K562 (cell line): ENCODE data around the gene ITGAD. TPM values are rescaled to one million over a fixed set of nuclear protein-coding genes. Genes with fewer than 3 reads are reported as not detected.

Experiments used
- ATAC-seq: fragments of 200-7000 bp; cut with Tn5 transposase; 3 replicates; pipeline ENCODE4 v1.9.1; 2020; ENCODE audit warnings: moderate library complexity
- BruUV-seq: library from RNA; stranded (reverse); fragments of 400-500 nt; replicated peaks from 2 replicates; lab custom pipeline; 2021; lab: Mats Ljungman, UMichigan
- CTCF ChIA-PET: fragments of 300-600 bp; formaldehyde crosslinking; extraction: SDS; loops from one replicate; lab custom pipeline; 2021; ENCODE audit warnings: low intra/inter-chr PET ratio; lab: Yijun Ruan, JAX
- POLR2A ChIA-PET: fragments of 300-600, 350-650 bp; sonication (Branson Sonifier 250); formaldehyde crosslinking; extraction: SDS; loops from one replicate; lab custom pipeline; 2021; ENCODE audit warnings: antibody characterized with exemption, inconsistent platforms; lab: Yijun Ruan, JAX
- DNase-seq, 4 experiments: peaks; one replicate each; pipeline versions ENCODE4 v3.0.0 to v3.0.0-alpha.2; 2011 to 2018; ENCODE audit warnings: low spot score in 3 of 4, mixed read lengths in 3 of 4; ENCODE audit errors: extremely low read depth in 1 of 4
- FAIRE-seq: peaks from 2 replicates; lab custom pipeline; 2011; peaks lifted over from hg19 to GRCh38; lab: Jason Lieb, UNC
- H2AFZ ChIP-seq: 2 replicates; pipeline ENCODE4 v1.6.0; 2011; ENCODE audit warnings: low read depth, low read length, control low read depth, inconsistent platforms
- H3K27ac ChIP-seq: fragments of 200-600 bp; 3 replicates; pipeline ENCODE4 v1.8.0; 2011; ENCODE audit warnings: low read depth, mild to moderate bottlenecking, control low read depth, inconsistent platforms, low read length, moderate library complexity, mixed read lengths; ENCODE audit errors: extremely low read depth
- H3K27me3 ChIP-seq, 2 experiments: fragments of 300-600 bp in 1 of 2; 2 replicates in 1 of 2; 3 replicates in 1 of 2; pipeline versions ENCODE4 v1.6.0 to v1.8.0; 2011; ENCODE audit warnings: inconsistent platforms in 2 of 2, low read length in 2 of 2, mild to moderate bottlenecking in 1 of 2, mixed read lengths in 1 of 2, moderate library complexity in 1 of 2; ENCODE audit not compliant: control insufficient read depth in 2 of 2, insufficient read depth in 2 of 2
- H3K36me3 ChIP-seq: fragments of 300-600 bp; 3 replicates; pipeline ENCODE4 v1.8.0; 2011; ENCODE audit warnings: mild to moderate bottlenecking, low read length, inconsistent platforms; ENCODE audit not compliant: control insufficient read depth, insufficient read depth
- H3K4me1 ChIP-seq, 2 experiments: fragments of 200-600 bp in 1 of 2; replicated peaks in 1 of 2; 2 replicates in 1 of 2; 3 replicates in 1 of 2; pipeline versions ENCODE4 v1.5.1 to v1.8.0; 2011; ENCODE audit warnings: inconsistent platforms in 2 of 2, low read length in 2 of 2, mild to moderate bottlenecking in 1 of 2, mixed read lengths in 1 of 2, moderate library complexity in 1 of 2; ENCODE audit not compliant: control insufficient read depth in 2 of 2, insufficient read depth in 2 of 2
- H3K4me2 ChIP-seq: 2 replicates; pipeline ENCODE4 v1.6.1; 2011; ENCODE audit warnings: low read length, control low read depth, inconsistent platforms, mixed read lengths; ENCODE audit not compliant: insufficient read depth
- H3K4me3 ChIP-seq: fragments of 200-600 bp; sonication (generic), shearing (Covaris generic); 2 replicates; pipeline ENCODE4 v1.5.1; 2016; ENCODE audit warnings: control low read depth, inconsistent platforms
- H3K79me2 ChIP-seq: fragments of 200-600 bp; 3 replicates; pipeline ENCODE4 v1.8.0; 2011; ENCODE audit warnings: low read length, inconsistent platforms; ENCODE audit not compliant: control insufficient read depth, insufficient read depth
- H3K9ac ChIP-seq, 2 experiments: 2 replicates each; pipeline versions ENCODE4 v1.6.0 to v1.6.1; 2011; ENCODE audit warnings: low read depth in 2 of 2, low read length in 2 of 2, control low read depth in 1 of 2, inconsistent platforms in 1 of 2, mild to moderate bottlenecking in 1 of 2, mixed read lengths in 1 of 2; ENCODE audit not compliant: insufficient read depth in 1 of 2
- H3K9me1 ChIP-seq: one replicate; pipeline ENCODE4 v1.6.0; 2011; ENCODE audit warnings: inconsistent platforms, mild to moderate bottlenecking, low read length, moderate library complexity; ENCODE audit not compliant: control insufficient read depth, insufficient read depth
- H3K9me3 ChIP-seq: replicated peaks from 2 replicates; pipeline ENCODE4 v1.5.1; 2011; ENCODE audit warnings: low read depth, low read length, inconsistent platforms; ENCODE audit not compliant: control insufficient read depth, insufficient read depth
- H4K20me1 ChIP-seq: replicated peaks from 2 replicates; pipeline ENCODE4 v1.6.1; 2011; ENCODE audit warnings: low read length, inconsistent platforms, mixed read lengths; ENCODE audit not compliant: control insufficient read depth, insufficient read depth
- MGA ChIP-seq: fragments of 450-650 bp; IDR thresholded peaks from 2 replicates; pipeline ENCODE4 v1.6.1; 2016; ENCODE audit warnings: mild to moderate bottlenecking, moderate library complexity
- POLR2AphosphoS5 ChIP-seq: IDR thresholded peaks from 2 replicates; pipeline ENCODE4 v1.6.1; 2011; ENCODE audit warnings: mild to moderate bottlenecking, low read depth, low read length, moderate library complexity; ENCODE audit not compliant: control insufficient read depth, insufficient read depth
- ZBTB7A ChIP-seq: IDR thresholded peaks from 2 replicates; pipeline ENCODE4 v1.6.1; 2011; ENCODE audit warnings: low read depth, mild to moderate bottlenecking, low read length, moderate library complexity, borderline replicate concordance; ENCODE audit not compliant: control insufficient read depth
- WGBS: fragments of 100-300 bp; shearing (Covaris generic); methylation state at CpG from one replicate; pipeline ENCODE4 v1.1.6; 2016; ENCODE audit warnings: low coverage, mixed read lengths; ENCODE audit not compliant: insufficient coverage; ENCODE audit errors: missing lambda C conversion rate; 5-methylcytosine and 5-hydroxymethylcytosine counted together
- in situ Hi-C: fragments of 300-500 bp; cut with MboI; formaldehyde crosslinking; loops from 4 replicates; pipeline ENCODE4 v1.15.0; 2018; ENCODE audit warnings: inconsistent platforms, mixed read lengths
- intact Hi-C: fragments of 100-400 bp; cut with micrococcal nuclease; formaldehyde crosslinking; loops from 2 replicates; pipeline ENCODE4 v1.14.2; 2022
- polyA plus RNA-seq, 8 experiments: library from polyadenylated mRNA; depleted of rRNA in 4 of 8; stranded (reverse) in 5 of 8; unstranded in 3 of 8; fragments of >200 nt; fragmentation: Nextera tagmentation in 2 of 8; fragmentation: Illumina TruSeq in 1 of 8; extraction: Ambion mirVana in 2 of 8; extraction: Trizol in 1 of 8; gene quantifications; 2 replicates each; pipeline versions ENCODE4 v1.2.1 to v1.2.3, GENCODE V29; 2011 to 2014; ENCODE audit warnings: inconsistent platforms in 1 of 8, missing spikeins in 1 of 8
- total RNA-seq, 7 experiments: library from RNA; depleted of rRNA in 6 of 7; stranded (reverse); fragments of >200 nt in 6 of 7; fragmentation: Illumina TruSeq in 2 of 7; extraction: Trizol in 2 of 7; gene quantifications; 2 replicates each; pipeline versions ENCODE4 v1.2.1 to v1.2.3, GENCODE V29; 2011 to 2021; ENCODE audit warnings: low replicate concordance in 1 of 7
- TF ChIP-seq, protein P1 (sequence below): sonication (generic); IDR thresholded peaks from 2 replicates; pipeline ENCODE4 v1.6.1; 2016

Gene ITGAD
- total and polyA plus RNA-seq, 9 of the 15 experiments (the other 6 are each of a cell fraction or from before 2014, with no cell fraction given): not detected

DNA sequence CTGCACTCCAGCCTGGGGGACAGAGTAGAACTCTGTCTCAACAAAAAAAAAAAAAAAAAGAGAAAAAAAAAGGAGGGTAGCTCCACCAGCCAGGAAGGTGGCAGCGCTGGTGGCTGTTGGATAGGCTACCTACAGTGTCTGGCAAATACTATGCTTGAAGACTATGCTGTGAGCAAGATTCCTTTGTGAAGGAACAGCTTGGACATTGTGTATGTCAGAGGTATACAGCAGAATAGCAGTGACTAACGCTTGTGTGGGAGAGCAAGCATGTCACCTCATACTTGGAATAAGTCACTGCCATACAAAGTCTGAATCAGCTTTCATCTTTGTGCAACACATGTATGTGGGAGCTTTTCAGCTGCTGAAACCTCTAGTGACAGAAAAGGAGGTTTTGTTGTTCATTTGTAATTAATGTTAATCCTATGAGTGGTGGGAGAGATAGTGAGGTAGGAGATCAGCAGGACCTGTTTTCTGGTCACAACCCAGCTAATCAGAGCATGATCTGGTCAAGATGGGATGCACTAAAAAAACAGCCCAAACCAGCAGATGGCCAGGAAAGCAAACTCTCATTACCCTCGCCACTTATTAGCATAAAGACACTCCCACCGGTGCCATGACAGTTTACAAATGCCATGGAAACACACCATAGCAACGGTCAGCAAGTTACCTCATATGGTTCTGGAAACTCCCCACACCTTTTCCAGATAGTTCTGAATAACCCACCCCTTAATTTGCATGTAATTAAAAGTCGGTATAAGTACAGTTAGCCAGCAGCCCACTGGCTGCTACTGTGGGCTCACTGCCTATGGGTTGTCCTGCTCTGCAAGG, 6.8 kb upstream of the ITGAD start:
- Histone ChIP-seq H3K9ac (no peak overlapping the region), H3K4me3 (no peak overlapping the region), H3K4me1 (peaks cover 0 to 5% of the 10 kb centered on the region in 2 experiments; a peak in 2 of 5 replicates), H3K4me2 (no peak overlapping the region), H3K27me3 (peaks cover 11 to 35% of the 10 kb centered on the region in 2 experiments), H2AFZ (no peak overlapping the region), H3K9me1 (no peaks in the 10 kb centered on the region), H4K20me1 (no peaks in the 10 kb centered on the region), H3K9me3 (no peaks in the 10 kb centered on the region), H3K79me2 (no peaks in the 10 kb centered on the region), H3K27ac (no peak overlapping the region), H3K36me3 (no peaks in the 10 kb centered on the region)
- WGBS: 2% methylated on average over 6 of the region's 6 CpGs
- intact Hi-C loops (loop anchor here (10.0 kb wide), 3 partner anchors 58 to 488 kb away; partner anchors contain the start of genes ZNF267 and ZNF843), in situ Hi-C loops (loop anchor here (10.0 kb wide), 1 partner anchor 308 kb away; no protein-coding TSS in a partner anchor)
- ChIA-PET POLR2A (interaction anchor here (0.6 to 1.0 kb wide), 4 partner anchors 10 to 204 kb away, joined by 3 read pairs; no protein-coding TSS in a partner anchor), CTCF (no interaction called here)
- ATAC-seq: peak; percentile 81
- peak in 1 of 4 experiments; percentile 25 for DNase-seq
- FAIRE-seq: peak; percentile 35
- no TSS peak for BruUV-seq
- TF ChIP-seq ZBTB7A (no peak), MGA (no peak), POLR2AphosphoS5 (no peak)
- TF ChIP-seq, protein P1, sequence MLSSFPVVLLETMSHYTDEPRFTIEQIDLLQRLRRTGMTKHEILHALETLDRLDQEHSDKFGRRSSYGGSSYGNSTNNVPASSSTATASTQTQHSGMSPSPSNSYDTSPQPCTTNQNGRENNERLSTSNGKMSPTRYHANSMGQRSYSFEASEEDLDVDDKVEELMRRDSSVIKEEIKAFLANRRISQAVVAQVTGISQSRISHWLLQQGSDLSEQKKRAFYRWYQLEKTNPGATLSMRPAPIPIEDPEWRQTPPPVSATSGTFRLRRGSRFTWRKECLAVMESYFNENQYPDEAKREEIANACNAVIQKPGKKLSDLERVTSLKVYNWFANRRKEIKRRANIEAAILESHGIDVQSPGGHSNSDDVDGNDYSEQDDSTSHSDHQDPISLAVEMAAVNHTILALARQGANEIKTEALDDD: peak; percentile 43; the same call in 1 of the 2 replicates
